Measurements from ENCODE around the gene MIDN.

GRCh38 chr19:1216756-1217155 lies 31.6 kb upstream of the MIDN start:
- no peak for TF ChIP-seq CTCF (IDR thresholded peaks at IDR 0.05; ENCODE audit: low read length)
- TF ChIP-seq EZH2 (IDR thresholded peaks at IDR 0.05; ENCODE audit: borderline replicate concordance, low read length) = no peak
